ENCODE data around the gene STARD3.

DNA sequence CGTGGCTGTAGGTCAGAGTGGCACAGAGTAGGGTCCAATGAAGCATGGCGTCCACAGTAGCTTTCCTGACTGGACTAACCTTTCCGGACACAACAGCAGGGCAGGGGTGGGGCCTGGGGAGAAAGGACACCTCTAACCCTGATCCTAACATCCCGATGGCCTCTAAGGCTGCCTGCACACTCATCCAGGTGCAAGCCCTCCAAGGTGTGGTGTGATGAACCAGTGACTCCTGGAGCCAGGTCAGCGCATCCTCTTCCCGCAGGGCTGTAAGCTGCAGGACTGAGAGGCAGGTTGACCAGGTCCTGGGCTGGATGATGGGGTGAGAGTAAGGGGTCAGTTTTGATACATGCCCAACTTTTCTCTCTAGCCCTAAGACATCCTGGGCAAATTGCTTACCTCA lies 59.8 kb downstream of the STARD3 start:
- TF ChIP-seq EZH2 (IDR thresholded peaks at IDR 0.05) = no peak
- TF ChIP-seq POLR2AphosphoS5 (IDR thresholded peaks at IDR 0.05; ENCODE audit: borderline replicate concordance, low read depth, low read length) = no peak
